GM12891 (cell line): Measurements from ENCODE around the gene SMG1.

ENCODE experiments used
- PAX5 ChIP-seq: IDR thresholded peaks from 2 replicates; pipeline ENCODE4 v1.6.1; 2011; ENCODE audit warnings: low read length, moderate library complexity, mild to moderate bottlenecking; ENCODE audit not compliant: insufficient read depth, severe bottlenecking
- POLR2A ChIP-seq: IDR thresholded peaks from 2 replicates; pipeline ENCODE4 v1.6.1; 2011; ENCODE audit warnings: low read depth, low read length, control low read depth

DNA sequence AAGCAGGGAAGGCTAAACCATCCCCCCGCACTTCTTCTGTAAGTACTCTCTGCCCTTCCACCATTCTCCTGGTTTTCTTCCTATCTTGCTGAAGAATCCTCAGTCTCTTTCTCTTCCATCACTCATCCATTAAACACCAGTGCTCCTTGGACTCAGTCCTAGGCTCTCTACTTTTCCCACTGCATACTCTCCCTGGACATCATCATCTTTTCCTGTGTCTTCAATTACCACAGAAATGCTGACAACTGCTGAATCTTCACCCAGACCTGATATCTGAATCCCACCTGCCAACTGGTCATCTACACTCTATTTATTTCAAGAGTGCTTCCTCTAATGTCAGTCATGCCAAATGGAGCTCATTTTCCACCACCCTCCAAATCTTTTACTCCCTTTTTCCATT is 71.0 kb downstream of the SMG1 start:
- no peak for TF ChIP-seq POLR2A
- TF ChIP-seq PAX5: no peak
